ENCODE results near the gene MSGN1.
"Not testable (repeated sequence)": the region's sequence is repeated elsewhere in the genome, so short reads cannot be mapped to it uniquely, and the experiment has no call there.

Gene MSGN1

GRCh38 chr2:17815468-17816184 lies 634 bp upstream of the MSGN1 start:
- no peak for DNase-seq (ENCODE audit: low read depth)
- no peak overlapping the region for H3K4me3 ChIP-seq (replicated peaks; ENCODE audit: low read depth, low read length)
- no peak for TF ChIP-seq CTCF (IDR thresholded peaks at IDR 0.05; ENCODE audit: low read length, missing control alignments)

GRCh38 chr2:17818235-17818815 lies 2.1 kb downstream of the MSGN1 start:
- no peak overlapping the region for H3K4me3 ChIP-seq (replicated peaks; ENCODE audit: low read depth, low read length)
- TF ChIP-seq CTCF (IDR thresholded peaks at IDR 0.05; ENCODE audit: low read length, missing control alignments) = no peak
- no peak for DNase-seq (ENCODE audit: low read depth)

- TF ChIP-seq CTCF (IDR thresholded peaks at IDR 0.05; ENCODE audit: low read length, missing control alignments) = no peak
- DNase-seq (ENCODE audit: low read depth) = no peak
- no peak overlapping the region for H3K4me3 ChIP-seq (replicated peaks; ENCODE audit: low read depth, low read length)
These were observed 4.8 kb downstream of the MSGN1 start for GRCh38 chr2:17821080-17821479.

GRCh38 chr2:17821535-17822444 lies 5.5 kb downstream of the MSGN1 start:
- H3K4me3 ChIP-seq (replicated peaks; ENCODE audit: low read depth, low read length) = no peak overlapping the region
- TF ChIP-seq CTCF (IDR thresholded peaks at IDR 0.05; ENCODE audit: low read length, missing control alignments) = no peak
- no peak for DNase-seq (ENCODE audit: low read depth)

- TF ChIP-seq CTCF (IDR thresholded peaks at IDR 0.05; ENCODE audit: low read length, missing control alignments) = no peak
- no peak for DNase-seq (ENCODE audit: low read depth)
- H3K4me3 ChIP-seq (replicated peaks; ENCODE audit: low read depth, low read length) = no peak overlapping the region
These were observed 6.3 kb downstream of the MSGN1 start for GRCh38 chr2:17822445-17823117.

- DNase-seq (ENCODE audit: low read depth) = peak; percentile 28
These were observed 7.4 kb downstream of the MSGN1 start for GRCh38 chr2:17823646-17824045.

GRCh38 chr2:17827316-17827715 lies 11.1 kb downstream of the MSGN1 start:
- no peak overlapping the region for H3K4me3 ChIP-seq (replicated peaks; ENCODE audit: low read depth, low read length)
- no peak for TF ChIP-seq CTCF (IDR thresholded peaks at IDR 0.05; ENCODE audit: low read length, missing control alignments)
- DNase-seq (ENCODE audit: low read depth) = no peak

More at GRCh38 chr2:17823646-17824045, 7.4 kb downstream of the MSGN1 start:
- not testable (repeated sequence) for H3K4me3 ChIP-seq (replicated peaks; ENCODE audit: low read depth, low read length)

Measured in fibroblast of pulmonary artery (primary cell).